AG09309 (cell line): ENCODE measurements around the gene HOXD4.

Experiments
- DNase-seq: peaks from one replicate; pipeline ENCODE4 v3.0.0-alpha.2; 2010; ENCODE audit warnings: low read depth
- H3K4me3 ChIP-seq: 2 replicates; pipeline ENCODE4 v1.5.1; 2011; ENCODE audit warnings: mild to moderate bottlenecking, low read depth, low read length, moderate library complexity; ENCODE audit not compliant: control insufficient read depth
- TF ChIP-seq, protein P1 (sequence below): IDR thresholded peaks from 2 replicates; pipeline ENCODE4 v1.5.1; 2011; ENCODE audit warnings: mild to moderate bottlenecking, low read depth, low read length, inconsistent platforms; ENCODE audit not compliant: insufficient read depth, control insufficient read depth; ENCODE audit errors: missing control alignments

HOXD4 gene

DNA sequence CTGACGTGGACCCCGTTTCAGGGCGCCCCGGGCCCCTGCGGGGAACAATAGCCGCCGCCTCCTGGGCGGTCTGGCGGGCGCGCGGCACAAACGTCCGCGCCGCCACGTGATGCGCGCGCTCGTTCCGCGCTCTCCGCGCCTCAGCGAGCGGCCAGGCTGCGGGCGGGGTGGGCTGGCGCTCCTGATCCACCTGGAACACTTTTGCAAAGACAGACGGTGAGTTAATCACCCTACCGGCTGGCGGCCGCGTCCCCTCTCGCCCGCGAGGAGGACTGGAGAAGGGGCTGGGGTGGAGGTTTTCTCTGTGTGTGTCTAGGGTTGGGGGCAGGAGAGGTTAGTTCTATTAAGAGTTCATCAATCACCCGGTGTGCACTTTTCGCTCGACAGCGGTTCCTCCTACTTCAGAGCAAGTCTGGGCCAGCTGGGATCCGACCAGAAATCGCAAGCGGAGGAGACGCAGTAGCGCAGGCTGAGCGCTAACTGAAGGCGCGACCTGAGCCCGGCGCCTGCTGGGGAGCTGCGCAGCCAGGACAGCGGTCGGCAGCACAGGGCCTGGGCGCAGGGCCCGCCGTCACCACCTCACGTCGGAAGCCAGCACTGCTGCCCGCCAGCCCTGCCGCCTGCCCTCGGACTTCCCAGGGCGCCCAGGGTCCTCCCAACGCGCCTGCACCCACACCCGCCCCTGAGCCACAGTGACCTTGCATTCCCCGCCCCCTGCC is 26.8 kb downstream of the HOXD4 start:
- no peak overlapping the region for H3K4me3 ChIP-seq
- TF ChIP-seq, protein P1, sequence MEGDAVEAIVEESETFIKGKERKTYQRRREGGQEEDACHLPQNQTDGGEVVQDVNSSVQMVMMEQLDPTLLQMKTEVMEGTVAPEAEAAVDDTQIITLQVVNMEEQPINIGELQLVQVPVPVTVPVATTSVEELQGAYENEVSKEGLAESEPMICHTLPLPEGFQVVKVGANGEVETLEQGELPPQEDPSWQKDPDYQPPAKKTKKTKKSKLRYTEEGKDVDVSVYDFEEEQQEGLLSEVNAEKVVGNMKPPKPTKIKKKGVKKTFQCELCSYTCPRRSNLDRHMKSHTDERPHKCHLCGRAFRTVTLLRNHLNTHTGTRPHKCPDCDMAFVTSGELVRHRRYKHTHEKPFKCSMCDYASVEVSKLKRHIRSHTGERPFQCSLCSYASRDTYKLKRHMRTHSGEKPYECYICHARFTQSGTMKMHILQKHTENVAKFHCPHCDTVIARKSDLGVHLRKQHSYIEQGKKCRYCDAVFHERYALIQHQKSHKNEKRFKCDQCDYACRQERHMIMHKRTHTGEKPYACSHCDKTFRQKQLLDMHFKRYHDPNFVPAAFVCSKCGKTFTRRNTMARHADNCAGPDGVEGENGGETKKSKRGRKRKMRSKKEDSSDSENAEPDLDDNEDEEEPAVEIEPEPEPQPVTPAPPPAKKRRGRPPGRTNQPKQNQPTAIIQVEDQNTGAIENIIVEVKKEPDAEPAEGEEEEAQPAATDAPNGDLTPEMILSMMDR, result no peak
- DNase-seq, result no peak

DNA sequence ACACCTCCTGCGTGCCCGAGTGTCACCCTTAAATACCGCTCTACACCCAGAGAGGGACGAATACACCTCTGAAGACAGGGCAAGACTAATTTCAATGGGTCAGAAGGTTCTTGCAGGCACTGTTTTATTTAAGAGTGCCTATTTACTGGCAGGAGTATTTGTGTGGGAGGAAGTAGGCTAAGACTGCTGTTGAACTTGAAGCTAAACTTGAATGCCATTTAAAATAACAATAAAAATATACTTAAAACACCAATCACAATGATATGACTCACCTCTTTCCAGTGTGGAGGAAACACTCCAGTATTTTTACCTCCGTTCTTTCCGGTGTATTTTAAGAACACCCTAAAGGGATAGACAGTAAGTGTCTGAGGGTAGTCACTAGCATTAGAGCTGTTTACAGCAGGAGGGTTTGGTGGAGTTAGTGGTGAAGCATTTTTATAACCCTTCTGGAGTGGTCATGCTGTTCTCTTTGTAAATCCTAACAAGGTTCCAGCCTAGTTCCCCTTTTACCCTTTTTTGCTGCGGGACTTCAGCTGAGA is 27.5 kb downstream of the HOXD4 start:
- TF ChIP-seq, protein P1, result no peak
- H3K4me3 ChIP-seq, result no peak overlapping the region
- no peak for DNase-seq

DNA sequence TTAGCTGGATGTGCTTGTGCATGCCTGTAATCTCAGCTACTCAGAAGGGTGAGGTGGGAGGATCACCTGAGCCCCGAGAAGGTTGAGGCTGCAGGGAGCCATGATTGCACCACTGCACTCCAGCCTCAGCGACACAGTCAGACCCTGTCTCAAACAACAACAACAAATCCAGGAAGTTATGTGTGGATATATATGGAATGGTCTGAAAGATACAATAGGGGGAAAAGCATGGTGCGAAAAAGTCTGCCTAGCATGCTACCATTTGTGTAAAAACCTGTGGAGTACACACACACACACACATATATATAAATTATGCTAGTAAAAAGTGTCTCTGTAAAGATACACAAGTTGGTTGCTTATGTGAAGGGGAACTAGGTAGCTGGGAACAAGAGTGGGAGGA is 30.2 kb downstream of the HOXD4 start:
- H3K4me3 ChIP-seq, result no peak overlapping the region
- TF ChIP-seq, protein P1, result no peak
- no peak for DNase-seq

DNA sequence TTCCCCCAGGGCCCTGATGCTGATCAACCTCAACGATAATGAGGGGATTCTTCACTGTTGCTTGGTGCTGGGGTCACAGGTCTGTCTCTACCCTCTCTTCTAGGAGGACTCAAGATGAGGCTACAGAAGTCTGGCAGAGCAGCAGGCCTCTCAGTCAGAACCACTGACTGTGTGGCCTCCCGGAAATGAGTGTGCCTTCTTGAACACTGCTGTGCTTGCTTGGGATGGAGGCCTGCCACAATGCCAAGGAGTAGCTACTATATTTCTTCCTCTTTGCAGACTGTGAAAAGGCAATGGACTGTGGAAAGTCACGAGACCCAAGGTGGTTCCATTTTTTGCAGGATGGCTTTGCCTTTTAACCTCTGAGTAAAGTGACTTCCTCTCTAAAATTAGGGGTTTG is 31.3 kb downstream of the HOXD4 start:
- TF ChIP-seq, protein P1, result no peak
- no peak for DNase-seq
- H3K4me3 ChIP-seq, result no peak overlapping the region

DNA sequence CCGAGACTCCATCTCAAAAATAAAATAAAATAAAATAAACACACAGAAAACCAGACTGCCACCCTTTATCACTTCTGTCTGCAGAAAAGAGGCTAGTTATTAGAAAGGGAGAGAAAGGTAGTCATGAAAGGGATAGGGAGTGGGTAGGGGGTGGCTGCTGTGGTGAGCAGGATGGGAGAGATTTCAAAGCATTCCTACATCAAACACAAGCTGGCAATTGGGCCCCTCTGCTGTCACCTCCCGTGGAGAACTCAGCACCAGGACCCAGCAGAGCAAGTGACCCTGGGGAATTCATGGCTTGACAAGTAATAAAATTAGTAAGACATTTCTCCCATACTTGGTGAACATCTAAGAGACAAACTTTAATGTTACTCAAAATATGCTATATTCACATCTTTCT is 33.4 kb downstream of the HOXD4 start:
- TF ChIP-seq, protein P1, result no peak
- H3K4me3 ChIP-seq, result no peak overlapping the region
- DNase-seq, result no peak

DNA sequence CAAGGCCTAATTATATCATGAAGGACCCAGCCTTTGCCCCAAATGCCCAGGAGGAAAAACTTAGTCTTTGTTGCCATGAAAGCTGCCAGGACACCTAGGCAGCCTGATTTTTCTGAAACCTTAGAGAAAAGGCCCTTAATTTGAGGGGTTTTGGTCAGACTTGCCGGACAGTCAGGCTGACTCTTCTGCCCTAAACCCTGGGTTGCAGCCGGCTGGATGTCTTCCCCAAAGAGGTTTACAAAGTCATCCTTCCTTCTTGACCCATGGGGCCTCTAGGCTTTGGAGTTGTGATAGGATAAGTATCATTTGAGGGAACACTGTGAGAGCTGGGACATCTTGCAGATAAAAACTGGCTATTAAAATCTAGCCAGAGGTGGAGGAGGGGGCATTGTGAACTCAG is 34.7 kb downstream of the HOXD4 start:
- TF ChIP-seq, protein P1, result no peak
- no peak overlapping the region for H3K4me3 ChIP-seq

More for the DNA sequence above, 34.7 kb downstream of the HOXD4 start:
- no peak for DNase-seq
